Left renal cortex interstitium (tissue), 4 donors: Measurements from ENCODE around the gene TTLL6. TPM values are rescaled to one million over a fixed set of nuclear protein-coding genes. Genes with fewer than 3 reads are reported as not detected.

Experiments used
- DNase-seq, 4 donors: peaks; one replicate each; pipeline ENCODE4 v3.0.0-alpha.2; 2013; ENCODE audit warnings: low read depth in 4 of 4, low spot score in 2 of 4, missing footprints in 1 of 4
- polyA plus RNA-seq, 4 donors: library from polyadenylated mRNA; unstranded; fragments of 120-200 nt; gene quantifications; one replicate each; pipeline ENCODE4 v1.2.1, GENCODE V29; 2013; ENCODE audit not compliant: insufficient read length in 4 of 4

TTLL6 gene
- polyA plus RNA-seq, 4 donors, result 0.35 to 0.60 (median 0.47) TPM

DNA sequence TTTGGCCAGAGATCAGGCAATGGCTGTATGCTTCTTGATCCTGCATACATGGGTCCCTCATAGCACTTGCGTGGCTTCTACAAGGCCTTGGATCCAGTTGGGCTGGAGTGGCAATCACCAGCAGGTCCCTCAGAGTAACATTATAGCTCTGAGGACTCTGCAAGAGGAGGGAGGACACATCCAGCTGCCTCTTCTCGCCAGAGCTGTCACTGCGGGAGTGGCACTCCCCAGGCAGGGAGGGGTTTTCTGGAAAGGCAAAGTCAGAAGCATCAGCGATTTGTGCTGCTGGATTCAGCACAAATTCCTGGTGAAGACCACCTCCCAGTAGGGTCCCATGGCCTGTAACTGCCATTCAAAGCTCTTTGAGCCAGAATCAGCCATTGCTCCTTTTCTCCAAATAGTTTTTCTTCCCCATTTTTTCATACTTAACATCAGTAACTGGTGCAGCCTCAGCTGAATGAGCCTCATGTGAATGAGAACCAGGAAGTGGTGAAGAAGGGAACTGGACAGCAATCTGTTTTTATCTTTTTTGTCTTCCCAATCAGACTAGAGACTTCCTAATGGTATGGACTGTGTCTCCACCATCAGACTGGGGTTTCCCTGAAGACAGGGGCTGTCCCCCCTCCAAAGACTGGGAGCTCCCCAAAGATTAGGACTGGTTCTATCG, 47.9 kb downstream of the TTLL6 start:
- no peak for DNase-seq

DNA sequence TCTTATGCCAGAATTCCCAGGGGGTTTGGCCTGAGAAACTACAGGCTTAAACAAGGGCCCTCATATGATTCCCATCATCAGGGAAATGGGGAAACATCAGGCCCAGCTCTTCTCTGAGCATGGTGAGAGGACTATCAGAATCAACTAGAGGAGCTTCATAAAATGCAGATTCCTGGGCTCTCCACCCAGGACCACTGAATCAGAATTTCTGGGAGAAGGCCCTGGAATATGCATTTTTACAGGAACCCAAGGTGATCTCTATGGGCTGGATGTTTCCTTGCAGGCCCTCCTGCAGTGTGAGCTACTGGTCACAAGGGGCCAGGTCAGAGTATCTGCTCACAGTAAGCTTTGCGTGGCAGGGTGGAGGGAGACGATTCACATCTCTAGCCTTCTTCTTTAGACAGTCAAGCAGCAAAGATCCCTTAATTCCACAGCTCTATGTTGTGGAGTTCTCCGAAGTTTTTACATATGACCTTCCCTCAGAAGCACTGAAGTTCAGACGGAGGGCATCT, 49.7 kb downstream of the TTLL6 start:
- DNase-seq, result no peak

DNA sequence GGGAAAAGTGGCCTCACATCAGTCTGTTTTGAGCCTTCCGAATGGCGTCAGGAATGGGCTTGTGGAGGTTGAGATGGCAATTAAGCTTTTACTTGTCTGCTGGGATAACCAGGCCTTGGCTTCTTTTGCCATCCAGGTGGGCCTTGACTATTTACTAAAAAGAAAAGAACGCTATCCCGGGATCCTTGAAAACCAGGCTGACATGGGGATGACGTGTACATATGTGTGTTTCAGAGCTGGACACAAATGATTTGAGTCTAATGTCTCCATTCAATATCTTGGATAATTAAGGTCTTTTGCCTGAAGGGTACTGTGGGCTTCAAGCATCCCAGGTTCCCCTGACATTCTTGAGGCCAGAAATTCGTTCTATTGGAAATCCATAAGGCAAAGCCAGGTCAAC, 55.9 kb downstream of the TTLL6 start:
- no peak for DNase-seq

DNA sequence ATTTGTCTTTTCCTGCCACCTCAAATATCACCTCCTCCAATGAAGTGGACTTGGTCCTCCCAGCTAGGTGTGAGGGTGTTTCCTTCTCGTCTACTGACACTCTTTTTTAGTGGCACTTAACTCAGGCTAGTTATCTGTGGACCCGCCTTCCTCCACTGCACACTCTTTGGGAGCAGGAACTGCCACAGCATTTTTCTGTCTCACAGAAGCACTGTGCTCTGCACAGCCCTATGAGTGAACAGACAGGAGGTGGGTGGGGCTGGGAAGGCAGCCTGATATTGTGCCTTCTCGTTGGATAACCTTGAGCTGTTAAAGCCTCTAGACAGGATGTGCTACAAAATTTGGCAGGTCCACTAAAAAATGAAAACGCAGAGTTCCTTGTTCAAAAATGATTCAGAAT, 56.6 kb downstream of the TTLL6 start:
- no peak for DNase-seq

DNA sequence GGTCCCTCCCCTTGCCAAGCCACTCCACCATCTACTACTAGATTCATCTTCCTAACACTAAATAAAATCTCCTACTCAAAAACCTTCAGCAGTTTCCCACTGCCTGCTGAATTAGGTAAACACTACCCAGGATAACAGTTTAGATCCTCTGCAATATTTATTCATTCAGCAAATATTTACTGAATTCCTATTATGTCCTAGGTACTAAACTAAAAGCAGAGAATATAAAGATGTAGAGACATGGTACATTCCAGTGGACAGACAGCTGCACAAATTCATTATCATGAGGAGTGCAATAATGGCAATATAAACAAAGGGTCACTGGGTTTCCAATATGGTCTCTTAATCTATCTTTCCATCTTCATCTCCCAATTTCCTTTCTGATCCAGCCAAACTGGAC, 57.7 kb downstream of the TTLL6 start:
- DNase-seq, result no peak

DNA sequence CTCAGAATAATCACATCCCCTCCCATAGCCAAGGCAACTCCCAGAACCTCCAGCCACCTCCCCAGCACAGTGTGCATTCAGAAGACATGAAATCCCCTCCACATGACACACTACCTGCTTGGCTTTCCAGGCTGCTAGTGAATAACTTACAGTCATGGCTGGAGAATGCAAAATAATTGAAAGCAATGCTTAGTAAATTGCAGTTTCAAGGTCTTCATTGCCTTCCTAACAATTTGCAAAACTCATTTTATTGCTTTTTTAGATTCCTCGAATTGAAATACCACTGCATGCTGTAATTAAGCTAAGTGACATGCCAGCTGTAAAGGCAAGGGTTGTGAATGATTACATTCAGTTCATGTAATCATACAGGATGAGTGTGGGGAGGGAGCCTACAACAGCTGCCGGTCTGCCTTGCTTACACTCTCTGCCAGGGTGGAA, 59.5 kb downstream of the TTLL6 start:
- no peak for DNase-seq

DNA sequence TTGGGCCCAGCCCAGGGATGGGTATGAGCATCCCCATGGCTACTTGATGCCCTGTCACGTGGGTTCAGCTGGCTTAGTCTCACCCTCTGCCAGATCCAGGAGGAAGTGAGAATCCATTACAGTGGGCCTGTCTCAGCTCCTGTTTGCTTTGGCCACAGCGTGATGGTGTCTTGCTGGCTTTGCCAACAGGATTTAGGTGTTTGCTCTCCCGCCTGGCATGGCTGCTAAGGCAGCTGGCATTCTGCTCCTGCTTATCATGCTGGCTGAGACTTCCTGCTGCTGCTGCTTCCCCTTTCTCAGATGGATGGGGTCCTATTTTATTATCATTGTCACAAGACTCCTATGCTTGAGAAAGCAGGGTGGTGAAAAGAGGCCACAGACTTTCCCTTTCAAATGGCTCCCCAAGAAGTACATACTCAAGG, 60.2 kb downstream of the TTLL6 start:
- no peak for DNase-seq

DNA sequence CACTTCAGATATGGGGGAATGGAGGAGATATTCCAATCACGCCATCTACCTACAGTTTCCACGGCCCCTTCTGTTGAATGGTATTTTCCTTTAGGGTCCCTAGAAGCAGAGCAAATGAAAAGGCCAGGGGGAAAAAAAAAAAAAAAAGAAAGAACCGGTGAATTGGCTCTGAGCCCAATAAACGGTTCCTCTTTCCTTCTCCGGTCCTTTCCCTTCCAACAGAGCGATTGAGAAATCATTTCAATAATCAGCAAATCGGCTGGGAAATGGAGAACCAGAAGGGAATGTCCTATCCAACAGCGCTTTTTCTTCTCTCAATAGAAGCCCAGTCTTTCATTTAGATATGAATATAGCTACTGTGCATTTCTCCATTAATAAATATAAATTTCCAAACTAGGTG, 61.7 kb downstream of the TTLL6 start:
- DNase-seq, result no peak

DNA sequence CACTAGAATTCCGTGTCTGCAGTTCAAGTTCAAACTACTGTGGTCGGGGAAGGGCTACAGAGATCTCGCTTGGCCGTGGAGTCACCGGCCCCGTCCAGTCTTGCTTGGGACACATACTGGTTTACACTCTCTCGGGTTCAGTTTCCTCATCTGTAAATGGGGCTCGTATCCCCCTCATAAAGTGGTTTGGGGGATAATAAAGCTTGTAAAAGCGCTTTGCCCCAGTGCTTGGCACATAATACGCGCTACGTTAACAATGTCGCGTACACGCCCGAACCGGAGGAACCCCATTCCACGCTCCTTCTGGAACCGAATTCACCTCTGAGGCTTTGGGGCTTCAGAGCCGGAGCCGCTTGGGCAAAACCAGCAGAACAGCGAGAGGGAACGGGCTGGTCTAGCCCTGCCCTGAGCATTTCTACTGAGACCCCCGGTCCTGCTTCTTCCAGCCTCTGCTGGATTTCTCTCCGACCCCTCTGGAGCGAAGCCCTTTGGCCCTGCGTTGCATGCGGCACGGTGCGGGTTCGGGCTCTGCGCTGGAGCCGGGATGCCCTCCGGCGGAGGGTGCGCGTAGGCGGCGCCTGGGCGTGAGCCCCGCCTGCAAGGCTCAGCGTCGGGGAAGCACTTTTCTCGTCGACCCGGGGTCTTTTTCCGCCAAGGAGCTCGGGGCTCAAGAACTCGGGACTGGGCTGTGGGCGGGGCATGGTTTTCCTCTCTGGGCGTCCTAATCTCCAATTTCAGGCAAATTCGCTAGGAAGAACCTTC, 62.3 kb downstream of the TTLL6 start:
- DNase-seq, result no peak

DNA sequence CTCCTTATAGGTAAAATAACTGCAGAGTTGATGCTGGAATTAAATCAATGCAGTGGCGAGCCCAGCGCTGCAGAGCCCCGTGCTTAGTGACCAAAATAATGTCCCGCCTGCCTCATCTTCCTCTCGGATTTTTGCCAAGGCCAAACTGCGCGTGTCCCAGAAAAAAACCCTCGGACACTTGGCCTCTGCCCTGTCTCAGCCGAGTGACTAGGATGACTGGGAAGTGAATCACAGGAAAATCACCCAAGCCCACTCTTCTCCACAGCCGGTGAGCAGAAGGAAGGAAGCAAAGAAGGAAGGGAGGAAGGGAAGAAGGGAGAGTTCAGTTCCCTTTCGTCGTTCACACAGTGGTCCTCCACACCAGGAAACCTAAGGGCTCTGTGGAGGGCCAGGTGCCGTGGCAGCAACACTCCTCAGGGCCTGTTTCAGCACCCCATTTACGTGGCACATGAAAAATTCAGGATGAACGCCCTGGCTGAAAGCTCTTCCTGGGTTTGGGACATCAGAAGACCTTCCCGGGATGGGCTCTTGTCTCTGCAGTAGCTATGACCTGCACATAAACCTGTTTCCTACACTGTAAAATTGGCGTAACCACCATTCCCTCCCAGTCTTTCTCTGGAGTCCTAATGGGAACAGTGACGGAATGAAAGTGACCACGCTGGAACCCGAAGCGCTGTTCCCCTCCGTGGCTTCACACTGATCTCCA, 63.1 kb downstream of the TTLL6 start:
- no peak for DNase-seq

DNA sequence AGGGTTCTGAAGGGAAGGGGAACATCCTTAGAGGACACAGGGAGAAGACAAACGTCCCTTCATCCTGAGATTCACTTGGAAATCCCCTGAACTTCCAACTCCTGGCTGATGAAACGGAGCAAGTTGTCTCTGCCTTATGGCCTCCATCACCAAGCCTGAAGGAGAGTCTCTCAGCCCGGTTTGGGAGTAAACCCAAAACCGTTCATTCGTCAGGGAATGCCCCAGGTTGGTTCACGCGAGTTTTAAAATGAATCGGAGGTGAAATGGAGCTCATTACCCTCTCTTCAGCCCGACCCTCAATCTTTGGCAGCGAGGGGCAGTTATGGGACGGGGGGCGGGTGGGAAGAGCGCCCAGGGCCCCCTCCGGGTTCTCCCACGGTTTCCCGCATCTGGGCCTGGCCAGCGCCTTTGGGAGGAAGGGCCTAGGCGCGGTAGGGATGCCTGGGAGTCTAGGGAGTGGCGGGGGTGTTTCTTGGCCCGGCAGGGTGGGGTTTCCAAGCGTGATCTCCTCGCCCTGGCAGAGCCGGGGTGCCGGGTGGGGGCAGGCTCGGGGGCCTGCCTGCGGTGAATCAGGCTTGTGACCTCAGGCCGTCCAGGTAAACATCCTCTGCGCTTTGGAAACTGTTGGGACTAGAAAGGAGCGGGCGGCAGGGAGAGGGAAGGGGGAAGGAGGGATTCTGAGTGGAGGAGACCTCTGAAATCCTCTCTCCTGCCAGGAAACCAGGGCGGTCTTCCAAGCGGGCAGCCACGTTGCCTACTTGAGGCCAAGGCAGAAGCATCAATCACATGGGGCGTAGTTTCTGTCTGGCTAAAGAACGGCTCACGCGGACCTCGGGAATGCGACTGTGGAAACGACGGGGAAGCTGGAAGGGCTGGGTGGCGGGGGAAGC, 64.4 kb downstream of the TTLL6 start:
- DNase-seq, result no peak

DNA sequence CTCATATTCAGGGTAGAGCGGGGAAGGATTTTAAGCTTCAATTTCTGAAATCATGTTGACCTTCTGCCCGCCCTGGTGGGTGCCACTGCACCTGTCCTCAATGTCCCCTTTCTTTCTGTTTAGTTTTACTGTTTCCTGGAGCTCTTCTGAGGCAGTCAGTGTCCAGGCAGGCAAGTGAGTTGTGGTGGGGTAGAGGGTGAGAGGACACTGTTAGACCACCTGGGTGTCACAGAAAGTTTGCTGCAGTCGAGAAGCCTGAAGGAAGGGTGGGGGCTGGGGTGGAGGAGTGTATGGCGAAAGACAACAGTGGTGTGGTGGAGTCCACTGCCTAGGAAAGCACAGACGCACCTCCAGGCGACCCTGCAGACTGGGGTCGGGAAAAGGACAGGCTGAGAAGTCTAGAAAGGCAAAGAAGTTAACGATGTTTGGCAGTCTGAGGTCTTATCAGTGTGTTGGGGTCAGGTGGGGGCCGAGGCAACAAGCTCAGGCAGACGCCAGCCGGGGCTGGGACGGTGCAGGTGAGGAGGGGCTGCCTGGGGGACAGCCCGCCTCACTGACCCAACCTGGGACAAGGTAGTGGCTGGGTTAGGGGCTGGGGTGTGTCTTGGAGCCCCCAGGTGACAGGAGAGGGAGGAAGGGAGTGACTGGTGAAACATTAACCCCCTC, 65.2 kb downstream of the TTLL6 start:
- DNase-seq, result no peak

DNA sequence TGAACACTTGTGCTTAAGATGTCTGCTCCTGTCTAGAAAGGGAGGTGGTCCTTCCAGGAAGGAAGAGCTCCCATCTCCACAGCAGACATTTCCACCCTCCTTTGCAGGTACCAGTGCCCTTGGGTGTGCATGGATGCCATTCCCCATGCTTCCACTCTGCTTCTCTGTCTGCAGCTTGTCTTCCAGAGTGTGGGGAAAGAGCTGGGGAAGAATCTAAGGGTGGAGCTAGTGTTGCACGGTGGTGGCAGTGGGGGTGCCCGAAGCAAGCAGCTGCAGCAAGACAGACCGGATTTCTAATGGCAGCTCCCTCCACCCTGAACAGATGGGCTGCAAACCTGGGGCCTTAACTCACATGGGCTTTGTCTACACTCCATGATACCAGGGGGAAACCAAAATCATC, 65.9 kb downstream of the TTLL6 start:
- no peak for DNase-seq

DNA sequence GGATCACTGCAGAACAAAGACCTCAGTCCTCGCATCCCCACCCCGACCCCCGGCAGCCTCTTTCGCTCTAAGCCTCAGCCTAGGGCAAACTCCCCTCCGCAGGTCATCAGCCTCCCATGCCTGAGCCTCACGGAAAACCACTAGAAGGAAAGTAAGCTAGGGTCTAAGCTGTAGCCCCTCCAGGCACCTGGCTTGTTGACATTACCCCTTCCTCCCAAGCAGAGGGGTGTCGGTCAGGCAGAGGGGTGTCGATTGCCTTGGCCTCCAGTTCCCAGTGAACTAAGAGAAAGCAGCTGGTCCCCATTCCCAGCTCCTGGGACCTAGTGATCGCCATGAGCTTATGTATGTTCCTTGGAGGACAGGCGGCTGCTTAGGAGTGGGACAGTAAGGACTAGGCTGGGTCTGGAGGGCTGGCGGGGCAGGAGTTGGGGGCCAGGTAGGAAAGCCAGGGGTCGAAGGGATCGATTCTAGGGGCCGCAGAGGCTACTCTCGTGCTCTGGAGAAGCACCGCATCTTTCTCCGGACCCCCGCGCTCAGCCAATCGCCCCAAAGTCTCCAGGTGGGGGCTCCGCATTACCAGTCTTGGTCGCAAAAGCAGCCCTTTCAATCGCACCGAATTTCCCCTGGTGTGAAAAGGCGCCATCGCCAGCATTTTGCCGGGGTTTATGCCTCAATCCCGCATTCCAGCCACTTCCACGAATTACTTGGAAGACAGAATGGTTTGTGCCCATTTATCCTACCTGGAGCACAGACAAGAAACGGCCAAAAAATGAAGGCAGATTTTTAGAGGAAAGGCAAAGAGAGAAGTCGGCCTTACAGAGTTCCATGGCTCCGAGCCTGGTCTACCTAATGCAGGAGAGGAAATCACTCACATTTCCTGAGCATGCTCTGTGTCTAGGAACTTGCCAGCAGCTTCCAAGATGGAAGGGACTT, 67.1 kb downstream of the TTLL6 start:
- DNase-seq, result no peak

DNA sequence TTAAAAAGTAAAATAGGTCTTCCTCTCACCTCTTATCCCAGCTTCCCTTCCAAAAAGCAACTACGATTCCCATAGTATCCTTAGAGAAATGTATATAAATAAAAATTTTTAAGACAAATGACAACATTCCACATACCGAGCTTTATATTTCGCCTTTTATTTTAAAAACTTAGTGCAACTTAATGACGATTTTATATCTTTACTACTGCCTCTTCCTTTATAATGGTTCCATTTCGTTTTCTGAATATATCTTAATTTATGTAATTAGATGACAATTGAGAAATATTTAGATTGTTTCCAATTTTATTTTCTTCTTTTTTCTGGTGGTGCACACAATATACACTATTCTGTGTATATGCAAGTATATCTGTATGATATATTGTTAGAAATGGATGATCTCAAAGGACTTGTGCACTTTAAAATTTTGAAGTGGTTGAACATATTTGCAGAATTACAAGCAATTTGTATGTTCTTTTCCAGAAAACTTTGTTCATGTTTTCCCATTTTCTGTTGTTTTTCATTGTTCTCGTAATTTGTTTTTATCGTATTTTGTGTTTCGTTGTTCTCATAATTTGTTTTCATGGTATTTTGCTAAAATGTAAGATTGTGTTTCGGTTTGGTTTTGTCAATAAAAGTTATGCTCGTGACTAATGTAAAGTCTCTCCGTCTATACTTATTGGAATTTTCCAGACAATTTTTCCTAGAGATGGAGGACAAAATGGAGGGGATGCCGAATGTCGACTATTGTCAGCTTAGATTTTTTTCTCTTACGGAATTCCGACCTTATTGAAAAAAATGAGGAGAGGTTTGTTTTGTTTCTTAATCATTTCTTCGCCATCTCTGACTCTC, 68.1 kb downstream of the TTLL6 start:
- no peak for DNase-seq

DNA sequence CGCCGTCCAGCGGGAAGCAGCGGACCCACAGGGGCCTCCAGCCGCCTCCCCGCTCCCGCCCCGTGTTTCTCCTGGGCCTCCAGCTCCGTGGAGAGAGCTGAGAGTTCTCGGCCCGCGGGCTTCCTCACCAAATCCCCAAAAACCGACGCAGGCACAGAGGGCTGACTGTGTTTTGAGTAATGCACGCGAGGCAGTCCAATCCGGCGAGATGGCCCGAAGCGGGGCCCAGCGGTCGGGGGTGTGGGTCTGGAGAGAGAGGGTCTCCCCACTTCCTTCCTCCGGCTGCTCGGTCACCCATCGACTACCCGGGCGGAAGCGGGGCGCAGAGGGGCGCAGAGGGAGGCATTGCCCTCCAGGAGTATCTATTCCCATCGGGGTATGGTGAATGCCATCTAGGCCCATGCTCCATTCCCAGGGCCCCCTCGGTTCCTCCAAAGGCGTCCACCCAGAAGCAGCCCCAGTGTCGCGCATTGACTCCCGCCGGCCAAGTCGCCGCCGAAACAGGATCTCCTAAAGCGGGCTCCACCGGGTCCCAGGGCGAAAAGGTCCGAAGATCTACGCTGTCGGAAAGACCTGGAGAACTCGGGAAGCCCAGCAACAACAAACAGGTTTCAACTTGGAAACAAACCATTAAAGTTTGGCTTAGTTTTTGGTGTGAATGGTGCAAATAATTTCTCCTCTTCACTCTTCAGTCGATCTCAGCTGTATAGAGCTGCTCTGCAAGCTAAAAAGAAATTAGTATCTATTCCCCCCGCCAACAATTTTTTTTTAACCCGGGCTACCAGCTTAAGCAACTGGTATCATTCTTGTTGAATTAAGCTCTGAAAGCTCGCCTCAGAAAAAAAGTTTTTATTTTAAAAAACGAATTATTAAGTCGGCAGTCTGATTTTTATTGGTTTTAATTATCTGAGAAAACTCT, 69.3 kb downstream of the TTLL6 start:
- DNase-seq, result no peak

DNA sequence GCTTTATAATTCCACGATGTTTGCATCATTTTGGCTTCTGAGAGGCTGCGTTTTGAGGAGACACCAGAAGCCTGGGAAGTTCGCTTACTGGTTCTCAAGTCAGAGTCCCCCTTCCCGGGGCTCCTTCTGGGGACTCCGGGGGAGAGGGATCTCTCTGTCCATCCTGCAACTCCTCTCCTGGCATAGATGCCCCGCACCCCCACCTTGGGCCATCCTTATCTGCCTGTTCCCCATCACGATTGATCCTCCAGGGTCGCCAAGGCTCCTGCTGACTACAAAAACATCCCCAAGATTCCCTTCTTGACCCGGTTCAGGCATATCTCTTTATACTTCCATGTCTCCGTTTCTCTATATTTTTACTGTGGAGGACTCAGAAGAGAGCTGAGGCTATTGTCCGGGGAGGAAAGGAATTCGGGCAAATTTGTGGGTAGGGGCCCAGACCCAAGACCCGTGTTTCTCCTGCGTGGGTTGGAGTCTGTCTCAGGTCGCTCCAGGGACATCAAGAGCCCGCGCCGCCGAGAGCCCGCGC, 70.0 kb downstream of the TTLL6 start:
- no peak for DNase-seq
